LoVo (cell line): ENCODE data around the gene EEFSEC.

ENCODE experiments used
- DNase-seq: peaks from one replicate; pipeline ENCODE4 v3.0.0-alpha.2; 2016; ENCODE audit warnings: low spot score

Gene EEFSEC

DNA sequence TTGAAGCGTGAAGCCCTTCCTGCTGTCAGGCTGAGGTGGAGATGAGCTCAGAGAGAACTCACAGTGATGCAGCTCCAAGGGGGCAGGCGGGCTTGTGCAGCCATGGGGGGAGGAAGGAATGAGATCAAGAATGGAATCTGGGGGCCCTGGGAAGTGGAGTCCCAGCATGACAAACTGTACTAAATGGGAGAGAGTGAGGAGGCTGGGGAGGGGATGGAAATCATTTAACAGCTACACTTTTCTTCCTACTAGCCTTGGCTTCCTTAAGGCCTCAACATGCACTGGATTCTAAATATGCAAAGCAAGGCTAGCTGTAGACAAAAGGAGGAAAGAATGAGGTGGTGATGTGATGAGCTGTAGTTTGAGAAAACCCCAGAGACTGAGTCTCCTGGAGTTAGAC is 133.9 kb downstream of the EEFSEC start:
- DNase-seq: no peak

DNA sequence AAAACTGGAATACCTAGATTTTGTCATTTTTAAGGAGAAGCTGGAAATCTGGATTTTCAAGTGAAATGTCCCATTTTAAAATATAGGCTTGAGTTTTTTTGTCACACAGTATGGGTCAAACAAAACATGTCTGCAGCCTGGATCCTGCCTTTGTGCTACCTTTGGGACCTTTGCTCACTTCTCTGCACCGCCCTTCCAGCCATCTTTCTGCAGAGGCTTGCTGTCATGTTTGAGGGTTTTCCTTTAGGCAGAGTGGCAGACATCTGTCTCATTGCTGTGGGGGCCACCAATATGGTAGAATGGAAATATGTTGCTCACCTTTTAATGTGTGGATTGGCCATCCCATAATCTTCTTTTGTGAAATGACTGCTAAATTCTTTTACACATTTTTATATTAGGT is 136.3 kb downstream of the EEFSEC start:
- DNase-seq: no peak

DNA sequence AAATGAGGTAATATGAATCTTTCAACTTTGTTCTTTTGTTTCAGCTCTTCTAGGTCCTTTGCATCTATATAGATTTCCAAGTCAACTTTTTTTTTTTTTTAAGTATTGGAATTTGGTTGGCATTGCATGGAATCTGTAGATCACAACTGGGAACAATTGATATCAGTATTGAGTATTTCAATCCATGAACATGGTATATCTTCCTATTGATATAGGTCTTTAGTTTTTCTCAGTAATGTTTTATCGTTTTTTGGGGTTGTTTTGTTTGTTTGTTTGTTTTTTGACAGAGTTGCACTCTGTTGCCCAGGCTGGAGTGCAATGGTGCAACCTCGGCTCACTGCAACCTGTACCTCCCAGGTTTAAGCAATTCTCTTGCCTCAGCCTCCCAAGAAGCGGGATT is 137.2 kb downstream of the EEFSEC start:
- no peak for DNase-seq

GRCh38 chr3:128293930-128294329 is 140.6 kb downstream of the EEFSEC start:
- DNase-seq: no peak

GRCh38 chr3:128294999-128295468 is 141.8 kb downstream of the EEFSEC start:
- DNase-seq: no peak

- DNase-seq: no peak
These were observed 143.4 kb downstream of the EEFSEC start for GRCh38 chr3:128296469-128297251.

DNA sequence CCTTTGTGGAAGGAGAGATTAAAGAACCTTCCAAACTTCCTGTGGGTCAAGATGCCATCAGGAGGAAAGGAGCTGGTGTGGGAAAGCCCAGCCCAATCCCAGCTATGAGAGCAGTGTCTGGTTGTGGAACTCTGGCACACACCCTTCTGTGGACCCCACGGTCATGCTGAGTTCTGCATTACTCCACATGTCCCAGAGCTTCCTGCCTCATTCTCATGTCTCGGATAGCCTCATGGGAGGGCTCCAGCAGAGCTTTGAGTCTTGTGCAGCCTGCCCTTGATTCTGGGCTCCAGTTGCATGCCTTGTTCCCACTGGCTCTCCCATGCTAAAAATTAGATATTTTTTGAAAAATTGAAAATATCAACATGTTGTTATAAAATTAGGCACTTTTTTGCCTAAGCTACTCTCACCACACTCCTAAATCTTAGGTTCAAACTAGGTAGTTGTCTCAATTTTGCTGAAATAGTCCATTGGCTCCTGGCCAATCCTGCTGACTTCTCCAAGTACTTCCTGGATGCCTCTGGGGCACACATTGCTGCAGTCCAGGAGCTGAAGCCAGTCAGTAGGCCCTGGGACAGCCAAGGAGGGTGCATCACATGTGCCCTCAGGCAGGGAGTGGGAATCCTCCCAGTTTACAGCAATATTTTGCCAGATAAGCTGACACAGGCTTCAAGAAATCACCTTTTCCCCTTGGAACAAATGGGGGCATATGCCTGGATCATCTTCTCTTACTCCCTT is 144.3 kb downstream of the EEFSEC start:
- peak; percentile 39 for DNase-seq

DNA sequence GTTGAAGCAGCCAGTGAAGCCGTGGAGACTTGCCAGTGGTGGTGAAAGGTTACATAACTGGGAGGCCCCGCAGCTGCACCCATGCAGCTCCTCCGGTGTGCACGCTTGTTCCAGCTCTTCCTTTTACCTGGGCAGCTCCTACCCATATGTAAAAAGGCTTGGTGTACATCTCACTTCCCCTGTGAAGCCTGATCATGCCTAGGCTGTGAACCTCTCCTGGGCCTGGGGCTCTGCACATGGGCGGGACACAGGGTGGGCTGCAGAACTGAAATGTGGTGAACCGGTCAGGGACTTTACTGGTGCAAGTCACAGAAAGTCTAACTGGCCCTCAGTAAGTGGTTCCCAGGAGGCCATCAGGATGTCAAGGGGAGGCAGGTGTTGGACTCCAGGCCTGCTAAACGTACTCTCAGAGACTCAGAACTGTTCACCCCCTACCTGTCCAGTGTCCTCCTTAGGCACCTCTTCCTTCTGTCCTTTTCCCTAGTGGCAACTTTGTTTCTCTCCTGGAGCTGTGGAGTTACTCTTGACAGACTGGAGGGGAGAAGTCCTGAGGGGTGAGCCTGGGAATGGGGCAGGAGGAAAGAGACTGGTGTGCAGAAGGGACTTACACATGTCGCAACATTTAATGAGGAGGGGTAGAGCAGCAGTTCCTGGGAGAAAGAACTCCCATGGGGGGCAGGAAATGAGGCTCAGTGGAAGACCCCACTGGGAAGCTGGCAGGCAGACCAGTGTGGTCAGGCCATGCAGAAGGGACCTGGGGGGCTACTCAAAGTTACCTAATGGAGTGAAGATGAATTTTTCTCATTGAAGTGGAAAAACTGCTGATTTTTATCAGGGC is 148.1 kb downstream of the EEFSEC start:
- no peak for DNase-seq

DNA sequence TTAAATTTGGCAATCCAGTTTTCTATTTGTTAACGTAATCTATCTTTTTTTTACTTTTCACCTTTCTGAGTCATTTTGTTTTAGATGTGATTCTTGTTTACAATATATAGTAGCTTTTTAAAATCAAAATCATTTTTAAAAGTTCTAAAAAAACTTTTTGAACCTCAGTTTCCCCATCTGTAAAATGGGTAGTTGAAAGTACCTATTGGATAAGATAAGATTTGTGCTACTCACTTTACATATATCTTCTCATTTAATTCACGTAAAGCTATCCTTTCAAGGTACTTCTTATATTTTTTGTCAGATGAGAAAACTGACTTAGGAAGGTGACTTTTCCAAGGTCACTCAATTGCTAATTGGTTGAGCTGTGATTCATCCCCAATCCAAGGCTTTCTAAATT is 153.2 kb downstream of the EEFSEC start:
- DNase-seq: no peak

GRCh38 chr3:128307029-128307633 is 153.8 kb downstream of the EEFSEC start:
- no peak for DNase-seq

- no peak for DNase-seq
These were observed 154.6 kb downstream of the EEFSEC start for GRCh38 chr3:128307781-128308469.

DNA sequence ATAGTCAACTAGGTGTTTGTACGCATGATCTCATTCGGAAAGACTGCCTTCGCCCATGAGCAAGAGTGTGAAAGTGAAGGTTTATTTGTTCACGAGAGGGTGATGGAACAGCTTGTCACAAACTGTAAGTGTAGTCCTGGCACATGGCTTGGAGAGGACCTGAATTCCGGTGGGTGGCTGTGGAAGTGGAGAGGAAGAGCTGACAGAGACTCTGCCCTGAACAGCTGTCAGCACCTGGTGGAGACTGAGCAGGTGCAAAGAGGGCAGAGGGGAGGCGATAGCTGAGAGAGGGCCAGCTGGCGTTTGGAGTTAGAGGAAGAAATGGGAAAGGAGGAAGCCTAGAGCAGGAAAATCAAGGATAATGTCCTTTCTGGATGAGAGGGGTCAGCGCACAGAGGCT is 155.7 kb downstream of the EEFSEC start:
- no peak for DNase-seq

DNA sequence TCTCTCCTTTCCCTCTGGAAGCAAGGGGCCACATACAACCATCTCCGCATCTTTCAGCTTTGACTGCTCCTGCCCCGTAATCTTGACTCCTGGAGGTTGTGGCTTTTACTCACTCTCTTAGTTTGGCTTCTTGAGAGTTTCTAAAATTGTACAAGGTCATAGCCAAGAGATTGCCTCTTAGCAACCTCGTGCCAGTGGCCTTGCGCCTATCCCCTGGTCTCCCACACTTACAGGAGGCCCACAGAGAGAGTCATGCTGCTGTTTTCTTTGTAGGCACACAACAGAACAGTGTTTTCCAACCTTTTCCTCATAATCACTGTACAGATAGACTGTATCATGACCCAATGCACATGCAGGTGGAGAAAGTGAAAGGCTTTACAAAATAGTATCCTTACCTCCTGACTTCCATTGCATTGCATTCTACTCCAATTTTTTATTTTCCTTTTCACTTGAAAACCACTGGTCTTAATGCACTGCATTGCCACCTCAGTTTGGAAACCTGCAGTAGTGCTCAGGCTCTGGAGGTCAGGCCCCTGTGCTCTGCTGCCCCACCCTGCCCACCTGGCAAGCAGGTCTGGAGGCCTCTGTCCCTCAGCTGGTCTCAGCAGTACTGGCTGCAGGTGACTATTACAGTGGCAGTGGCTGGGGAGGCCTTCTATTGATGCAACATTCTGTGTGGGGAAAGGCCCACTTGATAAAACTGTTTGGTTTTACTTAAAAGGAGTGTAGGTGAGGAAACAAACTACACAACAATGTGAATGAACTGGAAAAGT is 157.2 kb downstream of the EEFSEC start:
- no peak for DNase-seq

GRCh38 chr3:128311441-128311844 is 158.2 kb downstream of the EEFSEC start:
- no peak for DNase-seq

DNA sequence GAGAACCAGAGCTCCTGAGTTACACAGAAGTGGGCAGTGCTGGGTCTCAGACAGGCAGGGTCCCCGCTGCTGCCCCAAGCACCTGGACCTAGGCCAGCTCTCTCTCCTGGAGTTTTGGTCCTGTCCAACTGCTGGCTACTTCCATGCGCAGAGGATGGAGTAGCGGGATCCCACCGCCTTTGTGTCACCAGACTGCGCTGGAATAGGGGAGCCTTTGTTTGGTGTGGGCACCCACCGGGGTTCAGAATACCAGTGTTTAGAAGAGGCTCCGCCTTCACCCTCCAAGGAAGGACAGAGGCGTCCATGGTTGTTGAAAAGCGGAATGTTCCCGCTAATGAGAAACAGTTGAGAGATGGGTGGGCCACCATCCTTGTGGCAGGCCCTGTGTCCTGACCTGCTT is 159.0 kb downstream of the EEFSEC start:
- no peak for DNase-seq

GRCh38 chr3:128313071-128313725 is 159.9 kb downstream of the EEFSEC start:
- no peak for DNase-seq

- DNase-seq: no peak
These were observed 160.7 kb downstream of the EEFSEC start for GRCh38 chr3:128313935-128314334.

DNA sequence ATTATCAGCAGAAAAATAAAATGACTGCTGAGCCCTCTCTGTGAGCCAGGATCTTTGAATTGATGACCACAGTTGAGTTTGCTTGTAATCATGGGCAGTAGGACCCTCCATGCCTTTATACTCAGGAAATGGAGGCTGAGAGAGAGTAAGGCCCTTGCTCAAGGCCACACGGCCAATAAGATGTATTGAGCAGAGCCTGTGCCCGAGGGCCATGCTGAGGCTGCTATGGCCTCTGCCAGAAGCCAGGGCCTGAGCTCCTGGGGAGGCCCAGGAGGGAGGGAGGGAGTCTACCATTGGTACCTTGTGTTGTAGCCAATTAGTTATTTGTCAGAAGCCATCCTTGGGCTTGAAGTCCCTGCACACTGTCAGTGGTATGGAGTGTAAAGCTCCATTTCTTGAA is 162.0 kb downstream of the EEFSEC start:
- DNase-seq: no peak

DNA sequence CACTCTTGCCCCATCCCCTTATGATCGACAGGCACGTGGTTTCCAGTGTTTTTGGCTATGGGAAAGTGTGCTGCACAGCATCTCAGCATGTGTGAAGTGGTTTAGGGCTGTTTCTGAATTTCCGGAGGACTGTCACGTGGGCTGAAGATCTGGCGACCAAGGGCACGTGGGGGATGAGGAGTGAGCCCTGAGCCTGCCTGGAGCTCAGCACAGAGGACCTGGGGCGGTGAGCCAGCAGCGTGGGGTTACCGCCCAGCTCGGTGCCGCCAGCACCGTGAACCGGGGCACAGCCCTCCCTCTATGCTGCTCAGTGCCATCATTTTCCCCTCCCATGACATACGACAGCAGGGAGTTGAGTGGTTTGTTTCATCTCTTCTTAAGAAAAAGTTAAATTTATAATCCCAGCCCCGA is 163.2 kb downstream of the EEFSEC start:
- no peak for DNase-seq

GRCh38 chr3:128317101-128317697 is 163.9 kb downstream of the EEFSEC start:
- DNase-seq: no peak
